Hematopoietic multipotent progenitor cell treated with erythropoietin and hydrocortisone succinate and interleukin-3 and kit ligand, for 15 days (in vitro differentiated cells): ENCODE results near the gene UBTD2.
"Not testable (repeated sequence)": the region's sequence is repeated elsewhere in the genome, so short reads cannot be mapped to it uniquely, and the experiment has no call there.

ENCODE experiments used
- DNase-seq: peaks from one replicate; pipeline ENCODE4 v3.0.0-alpha.2; 2015; ENCODE audit warnings: low spot score

UBTD2 gene

DNA sequence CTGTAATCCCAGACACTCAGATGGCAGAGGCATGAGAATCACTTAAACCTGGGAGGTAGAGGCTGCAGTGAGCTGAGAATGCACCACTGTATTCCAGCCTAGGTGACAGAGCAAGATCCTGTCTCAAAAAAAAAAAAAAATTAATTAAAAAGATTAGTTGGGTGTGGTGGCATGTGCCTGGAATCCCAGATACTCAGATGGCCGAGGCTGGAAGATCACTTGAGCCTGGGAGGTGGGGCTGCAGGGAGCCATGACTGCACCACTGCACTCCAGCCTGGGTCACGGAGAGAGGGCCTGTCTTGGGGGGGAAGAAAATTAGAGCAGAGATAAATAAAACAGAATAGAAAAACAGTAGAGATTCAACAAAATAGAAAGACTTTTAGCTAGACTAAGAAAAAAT is 34.9 kb downstream of the UBTD2 start:
- no peak for DNase-seq

DNA sequence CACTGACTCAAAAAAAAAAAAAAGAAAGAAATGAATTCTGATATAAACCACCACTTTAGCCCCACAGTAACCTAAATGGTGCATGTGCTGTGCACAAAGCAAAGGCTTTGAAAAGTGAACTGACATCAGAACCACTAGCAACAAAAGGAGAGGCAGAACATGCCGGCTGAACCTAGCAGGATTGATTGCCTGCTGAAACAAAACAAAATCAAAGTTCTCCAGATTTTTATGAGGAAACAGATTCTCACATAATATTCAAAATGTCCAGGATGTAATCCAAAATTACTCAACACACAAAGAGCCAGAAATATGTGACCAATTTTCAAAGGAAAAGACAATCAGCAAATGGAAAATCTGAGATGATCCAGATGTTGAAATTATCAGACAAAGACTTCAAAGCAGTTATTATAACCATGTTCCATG is 37.9 kb downstream of the UBTD2 start:
- no peak for DNase-seq

DNA sequence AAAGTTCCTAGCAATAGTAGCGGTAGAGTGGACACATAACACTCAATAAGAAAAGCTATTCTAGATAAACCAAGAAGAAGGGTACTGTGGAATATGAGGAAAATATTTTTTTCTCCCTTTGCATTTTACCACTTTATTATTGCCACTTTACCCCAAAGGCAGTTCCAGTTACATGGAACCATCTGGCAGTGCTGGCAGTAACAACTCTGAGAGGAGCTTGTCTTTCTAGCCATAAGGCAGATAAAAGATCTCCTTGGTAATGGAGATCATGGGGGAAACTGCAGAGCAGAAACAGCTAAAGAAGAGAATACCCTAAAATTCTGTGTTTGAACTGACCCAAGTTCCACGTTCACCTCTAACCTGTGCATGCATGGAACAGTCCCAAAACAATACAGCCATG is 38.5 kb downstream of the UBTD2 start:
- no peak for DNase-seq

DNA sequence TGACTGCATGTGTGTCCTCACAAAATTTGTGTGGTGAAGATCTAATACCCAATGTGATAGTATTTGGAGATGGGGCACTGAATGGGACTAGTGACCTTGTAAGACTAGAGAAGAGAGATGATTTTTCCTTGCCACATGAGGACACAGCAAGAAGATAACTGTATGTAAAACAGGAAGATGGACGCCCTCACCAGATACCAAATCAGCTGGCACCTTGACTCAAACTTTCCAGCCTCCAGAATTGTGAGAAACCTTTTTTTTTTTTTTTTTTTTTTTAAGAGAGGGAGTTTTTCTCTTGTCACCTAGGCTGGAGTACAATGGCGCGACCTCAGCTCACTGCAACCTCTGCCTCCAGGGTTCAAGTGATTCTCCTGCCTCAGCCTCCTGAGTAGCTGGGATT is 40.3 kb downstream of the UBTD2 start:
- DNase-seq, result no peak

DNA sequence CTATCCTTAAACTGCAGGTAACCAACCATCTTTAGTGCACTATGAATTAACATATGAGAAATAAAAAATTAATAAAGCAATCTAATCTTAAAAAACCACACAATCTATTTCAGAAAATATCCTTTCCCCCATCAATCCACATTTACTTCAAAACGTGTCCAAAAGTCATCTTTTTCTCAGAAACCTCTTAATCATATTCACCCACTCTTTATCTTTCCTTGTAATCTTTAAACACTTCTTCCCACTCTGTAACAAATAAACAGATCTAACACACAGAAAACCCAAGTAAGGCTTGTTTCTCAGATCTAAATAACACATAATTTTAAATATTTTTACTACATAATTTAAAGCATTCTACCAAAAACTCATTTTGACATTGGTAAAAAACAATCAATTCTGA is 45.2 kb downstream of the UBTD2 start:
- DNase-seq, result no peak

DNA sequence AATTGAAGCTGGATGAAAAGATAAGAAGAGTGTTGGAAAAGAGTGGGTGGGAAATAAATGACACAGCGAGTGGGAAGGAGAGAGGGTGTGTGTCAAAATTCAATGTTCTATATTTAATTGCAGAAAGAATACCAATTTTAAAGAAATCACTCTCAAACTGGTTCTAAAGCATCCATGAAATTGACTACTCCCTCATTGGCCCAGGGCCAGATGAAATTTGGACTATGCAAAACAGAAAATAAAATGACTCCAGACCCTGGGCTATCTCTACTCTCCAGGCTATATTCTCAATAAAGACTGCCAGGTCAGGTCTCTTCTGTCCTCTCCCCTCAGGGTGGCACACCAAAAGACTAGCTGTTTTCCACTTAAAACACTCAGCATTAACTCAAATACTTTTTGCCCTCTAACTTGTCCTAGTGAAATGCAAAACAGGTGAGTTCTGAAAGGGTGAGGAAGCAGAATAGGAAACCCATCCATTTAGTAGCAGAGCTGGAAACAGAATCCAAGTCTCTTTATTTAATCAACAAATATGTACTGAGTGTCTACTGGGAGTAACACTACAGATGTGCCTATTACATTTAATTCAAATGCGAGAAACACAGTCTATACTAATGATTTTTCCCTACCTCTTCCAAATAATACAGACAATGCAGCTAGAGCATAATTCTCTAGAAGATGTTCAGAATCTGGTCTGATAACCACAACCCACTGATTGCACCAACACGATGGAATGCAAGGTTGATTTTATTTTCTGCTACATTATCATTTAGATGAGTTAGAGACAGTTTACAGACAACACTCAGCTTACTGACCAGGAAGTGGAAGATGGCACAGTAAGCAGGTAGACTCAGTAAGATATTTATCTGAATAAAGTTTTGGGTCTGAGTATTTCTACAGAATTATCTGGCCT is 47.5 kb downstream of the UBTD2 start:
- no peak for DNase-seq

DNA sequence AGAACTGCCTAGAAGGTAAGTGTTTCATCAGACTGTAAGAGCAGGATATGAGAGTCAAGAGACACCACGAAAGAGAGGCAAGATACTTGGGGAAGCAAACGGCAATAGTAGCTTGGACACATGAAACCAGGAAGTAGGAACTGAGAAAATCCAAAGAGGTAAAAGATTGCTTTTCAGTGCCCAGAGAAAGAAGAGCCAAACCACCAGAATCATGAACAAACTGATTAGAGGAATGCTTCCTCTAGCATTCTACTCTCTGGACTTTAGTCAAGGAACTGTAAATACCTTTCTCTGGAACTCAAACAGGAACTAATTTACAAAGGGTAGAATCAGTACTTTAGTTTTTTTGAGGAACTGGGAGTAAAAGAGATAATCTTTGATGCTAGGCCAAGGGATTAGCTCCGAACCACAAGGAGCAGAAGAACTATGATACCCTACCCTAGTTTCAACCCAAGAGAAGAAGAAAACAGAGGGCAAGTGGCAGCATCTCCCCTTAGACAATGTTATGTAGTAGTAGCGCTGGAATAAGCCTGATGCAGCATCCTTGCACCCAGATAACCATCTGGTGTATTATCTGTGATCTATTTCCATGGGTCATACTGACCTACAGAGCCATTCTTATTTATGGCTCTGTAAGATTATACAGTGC is 48.3 kb downstream of the UBTD2 start:
- no peak for DNase-seq

DNA sequence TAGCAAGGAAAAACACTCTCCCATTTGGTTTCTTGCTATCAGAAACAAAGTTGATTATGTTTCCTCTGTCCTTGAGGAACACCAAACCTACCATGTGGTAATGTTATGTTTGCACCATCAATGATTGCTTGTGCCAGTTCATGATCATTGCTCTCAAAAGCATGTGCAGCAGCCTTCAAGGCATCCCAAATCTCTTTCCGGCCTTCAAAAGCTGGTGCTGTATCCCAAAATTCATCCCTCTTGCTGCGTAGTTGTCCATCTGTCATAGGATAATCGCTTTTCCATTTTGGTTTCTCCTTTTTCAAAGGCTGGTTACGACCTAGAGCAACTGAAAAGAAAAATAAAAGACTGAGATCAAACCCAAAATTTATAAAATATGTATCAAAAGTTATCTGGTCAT is 49.5 kb downstream of the UBTD2 start:
- no peak for DNase-seq

DNA sequence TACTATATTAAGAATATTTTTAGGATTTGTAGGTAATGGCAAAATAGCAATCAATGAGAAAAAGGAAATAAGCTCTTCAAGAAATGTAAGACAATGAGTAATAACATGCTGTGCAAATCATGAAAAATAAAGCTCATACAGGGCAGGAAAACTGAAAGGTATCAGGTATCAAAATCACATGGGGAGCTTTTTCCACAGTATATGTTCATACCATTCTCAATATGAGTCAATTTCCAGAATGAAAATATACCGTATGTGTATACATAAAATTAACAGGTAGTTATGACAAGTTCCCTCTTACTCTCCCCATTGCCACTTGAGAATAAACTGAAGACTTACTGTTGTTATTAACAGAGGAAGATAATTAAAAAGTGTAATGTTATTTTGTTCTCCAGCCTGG is 53.7 kb downstream of the UBTD2 start:
- no peak for DNase-seq

DNA sequence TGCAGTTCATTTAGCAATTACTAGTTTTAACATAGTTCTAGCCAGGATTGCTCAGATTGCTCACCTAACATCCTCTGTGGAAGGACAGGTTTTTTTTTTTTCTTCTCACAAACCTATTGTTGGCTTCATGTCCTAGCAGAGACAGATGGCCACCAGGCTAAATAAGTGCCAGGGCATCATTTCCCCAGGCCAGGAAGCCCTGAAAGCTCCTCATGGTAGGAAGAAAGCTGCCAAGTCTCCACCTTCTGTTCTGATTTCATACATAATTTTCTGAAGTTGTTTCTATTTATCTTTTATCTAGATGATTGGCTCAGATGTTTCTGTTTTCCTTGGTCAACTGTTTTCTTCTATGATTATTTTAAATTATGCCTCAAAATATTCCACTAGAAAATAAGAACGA is 58.6 kb downstream of the UBTD2 start:
- DNase-seq, result no peak

DNA sequence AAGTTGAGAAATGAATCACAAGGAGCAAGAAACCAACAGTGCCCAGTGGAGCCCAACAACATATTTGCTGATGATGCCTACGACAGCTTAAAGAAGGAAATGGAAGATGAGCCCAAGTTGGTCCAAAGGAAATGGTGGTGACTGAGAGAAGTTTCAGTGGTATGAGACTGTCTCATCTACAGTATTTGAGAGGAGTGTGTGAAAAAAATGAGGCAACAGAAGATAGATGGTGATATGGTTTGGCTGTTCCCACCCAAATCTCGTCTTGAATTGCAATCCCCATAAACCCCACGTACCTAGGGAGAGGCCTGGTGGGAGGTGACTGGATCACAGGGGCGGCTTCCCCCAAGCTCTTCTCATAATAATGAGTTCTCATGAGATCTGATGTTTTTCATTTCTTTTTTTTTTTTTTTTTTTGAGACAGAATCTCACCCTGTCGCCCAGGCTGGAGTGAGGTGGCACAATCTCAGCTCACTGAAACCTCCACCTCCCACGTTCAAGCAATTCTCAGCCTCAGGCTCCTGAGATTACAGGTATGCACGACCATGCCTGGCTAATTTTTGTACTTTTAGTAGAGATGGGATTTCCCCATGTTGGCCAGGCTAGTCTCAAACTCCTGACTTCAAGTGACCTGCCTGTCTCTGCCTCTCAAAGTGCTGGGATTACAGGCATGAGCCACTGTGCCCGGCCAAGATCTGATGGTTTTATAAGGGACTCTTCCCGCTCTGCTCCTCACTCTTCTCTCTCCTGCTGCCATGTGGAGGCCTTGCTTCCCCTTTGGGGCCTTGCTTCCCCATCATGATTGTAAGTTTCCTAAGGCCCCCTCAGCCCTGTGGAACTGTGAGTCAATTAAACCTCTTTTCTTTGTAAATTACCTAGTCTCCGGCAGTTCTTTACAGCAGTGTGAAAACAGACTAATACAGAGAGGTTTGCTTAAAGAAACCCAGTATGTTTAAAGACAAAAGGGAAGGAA is 59.4 kb downstream of the UBTD2 start:
- DNase-seq, result no peak

DNA sequence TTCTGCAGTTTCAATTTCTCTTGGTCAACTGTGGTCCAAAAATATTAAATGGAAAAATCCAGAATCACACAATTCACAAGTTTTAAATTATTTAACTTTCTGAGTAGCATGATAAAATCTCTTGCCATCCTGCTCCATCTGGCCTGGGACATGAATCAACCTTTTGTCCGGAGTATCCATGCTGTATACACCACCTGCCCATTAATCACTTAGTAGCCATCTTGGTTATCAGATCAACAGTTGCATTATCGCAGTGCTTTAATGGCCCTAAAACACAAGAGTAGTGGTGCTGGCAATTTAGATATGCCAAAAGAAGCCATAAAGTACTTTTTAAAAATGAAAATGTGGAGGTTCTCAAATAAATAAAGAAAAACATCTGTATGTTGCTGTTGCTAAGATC is 64.3 kb downstream of the UBTD2 start:
- no peak for DNase-seq

DNA sequence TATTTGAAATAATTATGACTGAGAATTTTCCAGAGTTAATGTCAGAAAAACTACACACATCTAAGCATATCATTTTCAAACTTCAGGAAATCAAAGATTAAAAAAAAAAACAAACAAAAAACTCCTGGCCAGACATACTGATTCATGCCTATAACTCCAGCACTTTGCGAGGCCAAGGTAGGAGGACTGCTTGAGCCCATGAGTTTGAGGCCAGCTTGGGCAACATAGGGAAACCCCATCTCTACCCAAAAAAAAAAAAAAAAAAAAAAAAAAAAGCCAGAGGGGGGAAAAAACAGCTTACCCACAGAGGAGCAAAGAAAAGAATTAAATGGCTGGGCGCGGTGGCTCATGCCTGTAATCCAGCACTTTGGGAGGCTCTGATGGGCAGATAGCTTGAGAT is 67.2 kb downstream of the UBTD2 start:
- DNase-seq, result no peak

DNA sequence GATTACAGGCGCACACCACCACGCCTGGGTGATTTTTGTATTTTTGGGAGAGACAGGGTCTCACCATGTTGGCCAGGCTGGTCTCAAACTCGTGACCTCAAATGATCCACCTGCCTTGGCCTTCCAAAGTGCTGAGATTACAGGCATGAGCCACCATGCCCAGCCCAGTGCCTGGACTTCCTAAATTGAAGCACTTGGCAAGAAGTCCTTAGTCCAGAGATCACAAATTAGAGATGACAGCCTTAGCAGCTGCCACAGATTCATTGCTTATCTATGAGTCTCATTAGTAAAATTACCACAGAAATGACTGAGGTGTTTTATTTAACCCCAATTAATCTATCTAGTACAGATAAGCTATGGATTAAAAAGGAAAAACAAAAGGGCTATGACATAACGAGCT is 70.4 kb downstream of the UBTD2 start:
- no peak for DNase-seq

DNA sequence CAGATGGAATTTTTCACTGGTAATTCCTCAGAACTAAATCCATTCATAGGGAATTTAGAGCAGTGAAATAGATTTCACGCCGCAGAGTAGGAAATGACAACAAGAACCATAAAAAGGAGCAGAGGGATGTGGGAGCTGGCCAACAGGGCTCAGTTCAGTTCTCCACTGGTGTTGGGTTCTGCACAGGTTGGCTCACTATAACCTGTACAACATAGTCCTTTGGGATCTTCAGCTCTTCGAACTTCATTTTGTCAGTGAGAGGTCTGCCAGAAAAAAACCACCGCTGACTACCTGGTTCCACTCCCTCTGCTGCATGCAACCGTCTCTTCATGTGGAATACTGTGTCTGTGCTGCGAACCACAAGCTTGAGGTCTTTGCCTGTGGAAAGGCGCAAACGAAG is 71.9 kb downstream of the UBTD2 start:
- DNase-seq, result no peak

DNA sequence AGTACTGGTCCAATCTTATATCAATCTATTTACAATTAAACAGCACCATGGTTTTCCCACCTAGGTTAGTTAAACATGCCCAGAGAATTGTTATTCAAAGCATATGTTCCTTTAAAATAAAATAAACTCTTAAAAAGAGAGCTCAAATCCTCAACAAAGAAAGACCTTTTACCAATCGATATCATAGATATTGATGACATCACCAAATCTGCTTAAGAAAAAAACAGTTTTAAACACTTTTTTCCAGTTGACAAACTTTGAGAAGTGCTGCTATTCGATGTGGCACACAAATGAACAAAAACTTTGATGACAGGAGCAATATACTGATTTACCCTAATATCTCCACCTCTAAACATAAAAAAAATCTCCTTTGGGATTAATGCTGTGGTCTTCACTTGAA is 73.8 kb downstream of the UBTD2 start:
- DNase-seq, result no peak

DNA sequence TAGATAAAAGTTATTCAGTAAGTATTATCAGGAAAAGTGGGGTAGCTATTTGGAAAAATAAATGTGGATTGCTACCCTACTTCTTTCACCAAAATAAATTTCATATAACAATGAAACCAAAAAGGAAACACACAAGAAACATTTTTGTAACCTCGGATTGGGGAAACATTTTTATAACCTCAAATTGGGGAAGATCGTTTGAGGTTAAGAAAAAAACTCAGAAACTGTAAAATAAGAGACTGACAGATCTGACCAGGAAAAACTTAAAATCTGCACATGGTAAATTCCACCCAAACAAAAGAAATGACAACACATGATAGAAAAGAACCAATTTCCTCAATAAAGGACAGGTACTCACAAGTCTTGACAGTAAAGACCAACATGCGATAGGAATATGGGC is 76.1 kb downstream of the UBTD2 start:
- no peak for DNase-seq

DNA sequence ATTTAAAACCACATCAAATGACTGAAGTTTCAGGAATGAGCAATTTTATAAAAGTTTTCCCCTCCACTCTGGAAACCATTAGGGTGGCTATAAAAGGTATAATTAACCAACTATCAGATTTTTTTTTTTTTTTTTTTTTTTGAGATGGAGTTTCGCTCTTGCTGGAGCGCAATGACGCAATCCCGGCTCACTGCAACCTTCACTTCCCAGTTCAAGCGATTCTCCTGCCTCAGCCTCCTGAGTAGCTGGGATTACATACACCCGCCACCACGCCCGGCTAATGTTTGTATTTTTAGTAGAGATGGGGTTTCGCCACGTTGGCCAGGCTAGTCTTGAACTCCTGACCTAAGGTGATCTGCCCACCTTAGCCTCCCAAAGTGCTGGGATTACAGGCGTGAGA is 77.6 kb downstream of the UBTD2 start:
- not testable (repeated sequence) for DNase-seq

DNA sequence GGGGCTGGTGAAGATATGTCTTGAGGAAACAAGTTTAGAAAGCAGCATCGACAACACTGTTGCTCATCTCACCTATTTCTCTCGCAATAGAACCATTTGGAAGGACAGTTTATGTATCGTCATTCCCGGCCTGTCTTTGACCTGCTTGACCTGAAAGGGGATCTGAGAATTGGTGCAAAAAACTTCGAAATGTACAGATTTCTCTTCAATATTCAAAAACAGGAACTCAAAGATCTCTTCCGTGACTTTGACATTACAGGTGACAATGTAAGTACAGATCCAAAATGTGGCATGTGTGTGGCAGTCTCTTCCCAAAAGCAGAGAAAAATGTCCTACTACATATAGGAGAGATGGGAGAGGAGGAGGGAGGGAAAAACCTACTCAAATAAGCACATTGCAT is 83.1 kb downstream of the UBTD2 start:
- no peak for DNase-seq

DNA sequence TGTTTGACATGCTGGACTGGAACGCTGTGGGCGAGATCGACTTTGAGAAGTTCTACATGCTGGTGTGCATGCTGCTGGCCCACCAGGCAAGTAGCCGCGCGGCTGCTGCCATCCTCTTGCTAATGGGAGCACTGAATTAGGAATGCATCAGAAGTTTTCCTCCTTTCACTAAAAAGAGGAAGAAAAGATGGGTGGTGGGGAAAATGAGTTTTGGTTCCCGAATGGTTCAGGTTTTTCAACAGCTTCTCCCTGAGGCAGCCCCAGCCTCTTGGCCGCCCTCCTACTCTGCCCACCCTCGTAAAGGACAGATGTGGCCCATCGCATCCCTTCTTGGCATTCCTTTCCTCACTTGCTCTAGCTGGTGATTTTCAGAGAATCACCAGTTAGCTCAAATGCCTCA is 84.1 kb downstream of the UBTD2 start:
- no peak for DNase-seq

DNA sequence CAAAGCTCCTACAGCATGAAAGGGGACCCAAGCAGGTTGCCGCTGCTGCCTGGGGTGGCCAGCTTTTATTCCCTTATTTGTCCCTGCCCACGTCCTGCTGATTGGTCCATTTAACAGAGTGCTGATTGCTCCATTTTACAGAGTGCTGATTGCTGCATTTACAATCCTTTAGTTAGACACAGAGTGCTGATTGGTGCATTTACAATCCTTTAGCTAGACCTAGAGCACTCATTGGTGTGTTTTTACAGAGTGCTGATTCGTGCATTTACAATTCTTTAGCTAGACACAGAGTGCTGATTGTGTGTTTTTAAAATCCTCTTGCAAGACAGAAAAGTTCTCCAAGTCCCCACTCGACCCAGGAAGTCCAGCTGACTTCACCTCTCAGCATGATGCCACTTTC is 85.8 kb downstream of the UBTD2 start:
- not testable (repeated sequence) for DNase-seq

DNA sequence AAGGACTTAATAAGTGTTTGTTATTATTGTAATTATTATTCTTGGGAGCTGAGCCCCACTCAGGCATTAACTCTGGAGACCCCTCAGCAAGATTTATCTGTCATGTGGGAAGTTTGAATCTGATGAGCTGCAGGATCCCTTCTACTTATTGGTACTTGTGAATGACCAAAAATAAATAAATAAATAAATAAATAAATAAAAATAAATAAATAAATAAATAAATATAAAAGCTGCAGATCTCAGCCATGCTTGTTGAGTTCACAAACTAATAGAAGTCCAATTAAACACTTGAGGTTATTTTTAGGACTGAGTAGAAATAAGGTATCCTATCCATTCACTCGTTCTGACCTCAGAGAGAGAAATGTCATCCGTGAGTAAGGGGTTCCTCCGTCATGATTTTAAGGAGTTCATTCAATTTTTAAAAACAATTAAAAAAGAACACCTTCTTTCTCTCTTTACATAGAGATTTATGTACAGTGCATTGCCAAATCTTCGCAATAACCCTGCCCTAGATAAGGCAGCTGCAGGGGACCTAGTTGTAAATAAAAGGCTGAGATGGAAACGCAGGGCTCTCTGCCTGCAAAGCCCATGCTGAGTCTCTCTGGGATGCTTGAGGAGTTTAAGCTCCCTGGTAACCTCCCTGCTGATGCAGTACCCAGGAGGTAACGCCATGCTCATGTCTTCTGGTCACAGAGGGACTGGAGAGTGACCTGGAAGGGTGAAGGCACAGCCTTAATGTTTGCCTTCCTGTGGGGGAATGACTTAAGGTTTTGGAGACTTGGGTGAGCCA is 88.4 kb downstream of the UBTD2 start:
- DNase-seq, result no peak
